Stromal cell of bone marrow (primary cell): Measurements from ENCODE around the gene EID3.
"Not testable (repeated sequence)": the region's sequence is repeated elsewhere in the genome, so short reads cannot be mapped to it uniquely, and the experiment has no call there.

ENCODE experiments used
- DNase-seq: peaks from one replicate; pipeline ENCODE4 v3.0.0-alpha.2; 2012; ENCODE audit warnings: low read depth

The EID3 gene

DNA sequence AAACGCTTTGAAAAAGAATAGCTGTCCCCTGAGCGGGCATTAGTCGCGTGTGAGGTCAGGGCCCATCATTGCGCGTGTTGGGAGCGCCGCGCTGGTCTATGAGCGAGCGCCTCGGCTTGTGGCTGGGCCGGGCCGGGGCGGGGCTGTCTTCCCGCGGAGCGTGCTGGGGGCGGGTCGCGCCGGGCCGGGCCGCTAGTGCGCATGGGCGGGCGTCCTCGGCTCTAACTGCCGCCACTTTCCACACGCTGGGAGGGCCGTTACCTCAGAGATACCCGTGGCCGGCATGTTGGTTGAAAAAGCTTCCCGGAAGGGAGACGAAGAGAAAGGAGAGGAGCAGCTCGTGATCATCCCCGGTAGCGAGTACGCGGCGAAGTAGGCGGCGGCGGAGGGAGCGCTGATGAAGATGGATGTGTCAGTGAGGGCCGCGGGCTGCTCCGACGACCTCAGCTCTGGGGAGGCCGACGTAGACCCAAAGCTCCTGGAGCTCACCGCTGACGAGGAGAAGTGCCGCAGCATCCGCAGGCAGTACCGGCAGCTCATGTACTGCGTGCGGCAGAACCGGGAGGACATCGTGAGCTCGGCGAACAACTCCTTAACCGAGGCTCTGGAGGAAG is at the start of gene EID3:
Gene EID3, plus strand, starts transcription at position 202 of the 614 bp plus-strand sequence. Its CDS starts 196 bp downstream, at position 398.
- DNase-seq, result peak; percentile 72

DNA sequence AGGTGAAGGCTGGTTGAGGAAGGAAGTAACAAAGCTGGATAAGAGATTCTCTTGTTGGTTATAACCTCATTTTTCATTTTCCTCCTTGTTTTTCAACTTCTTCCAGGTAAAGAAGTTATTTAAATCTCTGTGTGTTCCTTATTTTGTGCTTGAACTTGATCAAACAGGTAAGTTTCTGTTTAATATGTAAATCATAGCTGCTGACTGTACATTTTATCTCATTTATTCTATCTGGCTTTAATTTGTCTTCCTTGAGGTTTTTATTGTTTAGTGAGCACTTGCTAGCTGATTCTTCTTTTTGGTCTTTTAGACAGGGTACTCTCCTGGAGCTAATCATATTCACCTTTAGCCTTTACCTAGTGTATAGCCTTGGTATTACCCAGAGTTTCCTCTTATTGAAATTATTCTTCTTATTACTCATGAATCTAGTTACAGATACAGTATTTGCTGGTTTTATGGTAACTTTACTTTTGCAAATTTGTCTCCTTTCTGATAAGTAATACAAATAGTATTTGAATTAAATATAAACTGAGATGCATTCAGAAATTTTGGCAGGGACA is 45.5 kb upstream of the EID3 start:
- no peak for DNase-seq

DNA sequence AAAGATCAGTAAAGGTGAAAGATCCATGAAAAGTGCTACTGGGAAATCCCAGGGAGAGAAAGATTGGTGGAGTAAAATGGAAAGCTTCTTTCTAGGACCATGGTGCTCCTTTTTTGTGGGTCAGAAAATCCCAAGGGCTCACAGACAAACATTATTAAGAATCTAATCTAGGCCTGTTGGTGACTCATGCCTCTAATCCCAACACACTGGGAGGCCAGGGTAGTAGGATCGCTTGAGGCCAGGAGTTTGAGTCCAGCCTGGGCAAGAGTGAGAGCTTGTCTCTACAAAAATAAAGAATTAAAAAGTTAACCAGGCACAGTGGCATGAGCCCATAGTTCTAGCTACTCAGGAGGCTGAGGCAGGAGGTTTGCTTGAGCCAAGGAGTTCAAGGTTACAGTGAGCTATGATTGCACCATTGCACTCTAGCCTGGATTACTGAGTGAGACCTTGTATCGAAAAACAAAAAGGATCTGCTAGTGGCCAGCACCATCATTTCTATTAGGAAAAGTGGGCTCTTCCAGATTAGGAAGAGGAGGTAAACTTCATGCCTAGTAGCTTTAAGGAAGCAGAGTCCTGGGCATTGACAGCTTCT is 45.0 kb upstream of the EID3 start:
- DNase-seq, result peak; percentile 24

DNA sequence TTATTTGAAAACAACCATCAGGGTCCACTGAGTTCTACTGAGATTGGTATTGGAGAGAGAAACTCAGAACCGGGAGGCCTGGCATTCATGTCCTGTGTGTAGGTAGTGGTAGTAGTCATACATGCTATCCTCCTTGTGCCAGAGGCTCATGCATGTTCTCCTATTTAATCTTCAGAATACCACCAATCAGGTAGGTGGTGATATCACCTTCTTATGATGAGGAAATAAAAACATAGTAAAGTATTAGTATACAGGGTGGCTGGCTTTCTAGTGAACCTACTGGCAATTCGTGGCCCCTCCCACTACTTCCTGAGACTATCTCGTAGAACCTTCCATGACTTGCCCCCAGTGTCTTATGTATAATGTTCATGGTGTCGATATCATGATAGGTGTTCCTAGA is 40.5 kb upstream of the EID3 start:
- no peak for DNase-seq

DNA sequence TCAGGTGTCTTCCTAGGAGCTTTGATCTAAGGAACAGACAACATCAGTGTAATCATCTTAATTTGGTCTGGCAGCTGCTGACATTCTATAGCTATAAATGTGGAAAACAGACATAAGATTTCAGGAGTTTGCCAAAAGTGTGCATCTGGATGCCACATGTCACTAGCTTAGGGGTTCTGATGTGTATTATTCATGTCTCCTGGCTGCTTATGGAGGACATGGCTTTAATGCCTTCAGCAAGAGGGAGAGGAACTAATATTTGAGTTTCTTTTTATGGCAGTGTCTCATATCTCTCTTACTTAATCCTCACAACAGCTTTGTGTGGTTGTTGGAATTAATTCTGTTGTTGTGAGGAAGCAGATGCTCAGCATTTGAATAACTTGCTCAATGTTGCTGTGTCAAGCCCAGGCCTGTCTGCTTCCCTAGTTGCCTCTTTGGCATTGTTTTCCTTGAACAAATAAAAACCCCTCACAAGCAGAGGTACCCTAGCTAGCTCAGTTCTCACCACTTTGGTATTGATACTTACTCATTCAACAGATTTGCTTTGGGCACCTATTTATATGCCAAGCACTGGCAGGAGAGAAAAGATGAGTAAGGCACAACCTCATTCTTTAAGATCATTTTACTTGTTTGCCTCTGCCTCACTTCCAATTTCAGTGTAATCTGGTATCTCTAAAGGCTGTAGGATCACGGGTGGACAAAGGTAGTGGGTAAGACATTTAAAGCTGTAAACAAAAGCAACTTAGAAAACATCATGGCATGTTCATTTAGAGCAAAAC is 39.8 kb upstream of the EID3 start:
- DNase-seq, result no peak

DNA sequence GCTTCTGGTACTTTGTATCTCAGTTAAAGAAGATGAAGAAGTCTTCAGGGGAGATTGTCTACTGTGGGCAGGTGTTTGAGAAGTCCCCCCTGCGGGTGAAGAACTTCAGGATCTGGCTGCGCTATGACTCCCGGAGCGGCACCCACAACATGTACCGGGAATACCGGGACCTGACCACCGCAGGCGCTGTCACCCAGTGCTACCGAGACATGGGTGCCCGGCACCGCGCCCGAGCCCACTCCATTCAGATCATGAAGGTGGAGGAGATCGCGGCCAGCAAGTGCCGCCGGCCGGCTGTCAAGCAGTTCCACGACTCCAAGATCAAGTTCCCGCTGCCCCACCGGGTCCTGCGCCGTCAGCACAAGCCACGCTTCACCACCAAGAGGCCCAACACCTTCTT is 38.1 kb upstream of the EID3 start:
- not testable (repeated sequence) for DNase-seq

DNA sequence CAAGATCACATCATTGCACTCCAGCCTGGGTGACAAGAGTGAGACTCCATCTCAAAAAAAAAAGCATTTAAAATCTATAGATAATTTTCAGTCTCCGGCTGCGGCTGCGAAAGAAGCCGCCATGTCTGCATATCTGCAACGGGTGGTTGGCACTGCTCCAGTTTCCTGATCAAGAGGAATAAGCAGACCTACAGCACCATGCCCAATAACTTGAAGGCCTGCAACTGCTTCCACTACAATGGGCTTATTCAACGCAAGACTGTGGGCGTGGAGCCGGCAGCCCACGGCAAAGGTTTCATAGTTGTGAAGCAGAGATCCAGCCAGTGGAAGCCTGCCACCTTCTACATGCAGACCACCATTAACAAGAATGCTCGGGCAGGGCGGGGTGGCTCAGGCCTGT is 30.6 kb upstream of the EID3 start:
- DNase-seq, result no peak

DNA sequence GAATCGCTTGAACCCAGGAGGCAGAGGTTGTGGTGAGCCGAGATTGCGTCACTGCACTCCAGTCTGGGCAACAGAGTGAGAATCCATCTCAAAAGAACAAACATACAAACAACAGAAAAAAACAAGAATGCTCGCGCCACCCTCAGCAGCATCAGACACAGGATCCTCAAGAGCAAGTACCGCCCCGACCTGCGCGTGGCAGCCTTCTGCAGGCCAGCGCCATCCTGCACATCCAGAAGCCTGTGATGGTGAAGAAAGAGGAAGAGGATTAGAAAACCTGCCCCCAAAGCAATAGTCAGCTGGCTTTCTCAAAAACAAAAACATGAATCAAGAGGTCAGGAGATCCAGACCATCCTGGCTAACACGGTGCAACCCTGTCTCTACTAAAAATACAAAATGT is 30.0 kb upstream of the EID3 start:
- DNase-seq, result no peak

DNA sequence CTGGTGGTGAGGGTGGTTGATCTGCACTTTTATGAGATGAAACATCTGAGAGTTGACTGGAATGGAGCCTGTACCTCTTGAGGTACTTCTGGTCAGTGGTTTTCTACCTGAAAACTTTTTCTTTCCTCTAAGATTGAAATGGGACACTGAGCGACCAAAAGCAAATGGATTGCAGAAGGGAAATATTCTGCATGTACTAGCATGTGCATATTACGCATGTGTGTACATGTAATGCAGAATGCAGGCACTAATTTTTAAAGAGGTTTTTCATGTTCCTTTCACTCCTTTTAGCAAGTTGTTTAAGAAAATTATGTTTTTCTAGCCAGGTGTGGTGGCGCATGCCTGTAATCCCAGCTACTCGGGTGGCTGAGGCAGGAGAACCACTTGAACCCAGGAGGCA is 28.7 kb upstream of the EID3 start:
- no peak for DNase-seq

DNA sequence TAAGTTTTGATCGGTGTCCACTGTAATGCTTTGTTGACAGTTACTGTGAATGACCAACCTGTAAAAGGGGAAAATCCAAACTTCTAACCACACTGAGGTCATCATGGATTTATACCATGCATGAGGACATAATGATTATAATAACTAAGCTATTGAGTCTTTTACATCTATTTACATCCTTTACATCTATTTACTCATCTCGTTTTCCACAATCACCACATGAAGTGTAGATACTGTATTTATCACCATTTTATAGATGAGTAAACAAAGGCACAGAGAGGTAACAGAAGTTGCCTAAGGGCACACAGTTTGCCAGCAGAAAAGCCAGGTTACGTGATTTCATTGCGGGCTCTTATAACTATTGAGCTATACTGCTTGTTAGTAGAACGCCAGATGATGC is 27.9 kb upstream of the EID3 start:
- DNase-seq, result no peak

DNA sequence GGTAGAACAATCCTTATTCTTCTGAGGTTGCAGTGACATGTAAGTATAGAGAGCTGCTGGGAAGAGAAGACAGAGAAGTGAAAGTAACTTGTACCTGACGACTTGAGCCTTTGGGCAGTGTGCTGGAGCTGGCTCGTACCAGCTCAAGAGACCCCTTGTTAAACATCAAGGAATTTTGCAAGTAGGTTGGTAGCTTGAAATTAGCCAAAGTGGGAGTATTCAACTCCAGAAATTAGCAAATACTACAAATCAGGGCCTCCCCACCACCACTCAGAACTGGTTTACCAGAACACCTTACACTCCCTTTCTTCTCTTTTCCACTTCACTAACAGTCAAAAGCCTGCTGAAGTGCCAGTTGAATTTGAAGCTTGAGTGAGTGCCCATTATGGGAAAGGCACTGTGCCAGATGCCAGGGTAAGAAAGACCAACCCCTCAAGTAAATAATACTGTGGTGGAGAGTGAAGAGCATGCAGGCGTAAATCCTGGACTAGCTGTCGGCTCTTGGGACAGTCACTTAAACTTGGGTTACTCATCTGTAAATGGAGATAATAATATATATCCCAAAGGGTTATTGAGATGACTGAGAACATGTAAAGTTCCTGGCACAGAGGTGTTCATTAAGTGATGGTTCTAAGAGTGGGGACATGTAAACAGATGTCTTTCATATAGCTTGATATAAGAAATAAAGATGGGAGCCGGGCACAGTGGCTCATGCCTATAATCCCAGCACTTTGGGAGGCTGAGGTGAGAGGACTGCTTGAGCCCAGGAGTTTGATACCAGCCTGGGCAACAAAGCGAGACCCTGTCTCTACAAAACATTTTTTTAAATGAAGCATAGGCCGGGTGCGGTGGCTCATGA is 27.0 kb upstream of the EID3 start:
- no peak for DNase-seq

DNA sequence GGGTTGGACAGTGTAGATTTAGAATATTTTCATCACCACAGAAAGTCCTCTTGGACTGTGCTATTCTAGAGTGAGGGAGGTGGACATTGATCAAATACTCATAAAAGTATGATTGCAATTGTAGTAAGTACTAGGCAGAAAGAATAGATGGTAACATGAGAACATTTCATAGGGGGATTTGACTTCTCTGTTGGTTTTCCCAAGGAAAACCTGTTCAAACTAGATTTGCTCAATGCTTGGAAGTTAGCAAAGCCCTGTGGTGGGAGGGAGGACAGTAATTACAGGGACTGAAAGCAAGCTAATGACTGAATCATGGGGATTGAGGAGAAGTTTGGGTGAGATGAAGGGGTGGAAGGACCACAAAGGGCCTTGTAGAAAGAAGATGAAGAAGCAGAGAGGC is 24.4 kb upstream of the EID3 start:
- no peak for DNase-seq

DNA sequence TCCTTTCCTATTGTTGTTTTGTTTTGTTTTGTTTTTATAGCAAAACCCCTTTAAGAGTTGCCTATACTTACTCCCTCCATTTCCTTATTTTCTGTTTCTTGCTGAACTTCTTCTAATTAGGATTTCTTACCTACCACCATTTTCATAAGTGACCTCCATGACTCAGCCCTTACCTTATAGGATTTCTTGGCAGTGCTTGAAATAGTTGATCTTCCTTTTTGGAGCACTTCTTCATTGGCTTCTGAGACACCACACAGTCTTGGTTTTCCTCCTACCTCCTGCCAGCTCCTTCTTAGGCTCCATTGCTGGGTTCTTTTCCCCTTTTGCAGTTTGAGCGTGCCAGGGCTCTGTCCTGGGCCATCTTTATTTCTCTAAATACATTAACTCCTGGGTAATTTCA is 23.4 kb upstream of the EID3 start:
- no peak for DNase-seq

DNA sequence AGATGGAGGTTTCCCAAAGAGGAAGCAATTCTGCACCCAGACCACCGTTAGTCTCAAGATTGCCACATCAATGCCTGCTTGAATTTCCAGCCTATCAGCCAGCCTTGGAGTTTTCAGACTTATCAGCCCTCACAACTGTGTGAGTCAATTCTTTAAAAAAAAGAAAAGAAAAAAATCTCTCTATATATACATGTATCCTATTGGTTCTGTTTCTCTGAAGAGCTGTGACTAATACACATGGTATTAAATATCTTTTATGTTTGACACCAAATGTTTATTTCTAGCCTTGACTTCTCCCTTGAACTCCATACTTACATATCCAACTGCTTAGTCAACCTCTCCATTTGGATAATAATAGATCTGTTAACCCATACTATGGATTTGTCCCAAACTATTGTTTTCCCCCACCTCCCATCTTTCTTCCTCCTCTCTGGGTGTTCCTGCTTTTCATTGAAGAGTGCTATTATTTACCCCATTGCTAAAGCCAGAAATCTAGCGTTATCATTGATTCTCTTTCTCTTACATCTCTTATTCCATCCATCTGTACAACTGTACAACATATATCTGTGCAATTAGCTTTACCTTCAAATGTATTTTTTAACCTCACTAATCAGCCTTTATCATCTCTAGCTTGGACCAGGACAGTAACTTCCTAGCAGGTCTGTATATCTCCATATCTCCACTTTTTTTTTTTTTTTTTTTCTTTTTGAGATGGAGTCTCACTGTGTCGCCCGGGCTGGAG is 22.7 kb upstream of the EID3 start:
- DNase-seq, result peak; percentile 83

DNA sequence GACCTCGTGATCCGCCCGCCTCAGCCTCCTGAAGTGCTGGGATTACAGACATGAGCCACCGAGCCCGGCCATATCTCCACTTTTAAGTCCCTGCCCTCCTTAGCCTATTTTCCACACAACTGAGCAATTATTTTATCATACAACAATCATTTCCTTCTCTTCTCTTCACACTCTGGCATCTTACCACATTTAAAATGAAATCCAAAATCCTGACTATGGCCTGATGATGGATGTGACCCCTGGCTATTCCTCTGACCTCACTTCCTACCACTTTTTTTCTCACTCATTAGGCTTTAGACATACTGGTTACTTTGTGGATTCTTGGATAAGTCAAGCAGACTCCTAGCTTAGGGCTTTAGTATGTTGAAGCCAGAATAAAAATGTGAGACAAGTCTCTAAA is 21.9 kb upstream of the EID3 start:
- DNase-seq, result no peak

DNA sequence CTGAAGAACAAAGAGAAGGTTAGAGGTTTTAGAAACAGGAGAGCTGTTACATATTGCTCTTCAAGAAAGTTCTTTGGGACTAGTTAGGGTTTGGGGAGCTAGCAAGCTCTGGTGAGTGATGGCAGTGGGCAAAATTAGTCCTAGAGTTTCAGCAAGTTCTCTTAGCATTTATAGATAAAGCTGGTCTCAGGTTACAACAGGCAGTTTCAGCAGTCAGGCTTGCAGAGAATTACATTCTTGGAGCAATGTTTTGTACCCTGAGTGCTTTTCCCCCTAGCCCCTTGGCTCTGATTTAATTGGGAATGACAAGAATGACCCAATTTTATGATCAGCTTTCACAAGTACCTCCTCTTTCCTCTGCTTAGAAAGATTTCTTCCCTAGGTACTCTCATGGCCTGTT is 21.4 kb upstream of the EID3 start:
- no peak for DNase-seq

DNA sequence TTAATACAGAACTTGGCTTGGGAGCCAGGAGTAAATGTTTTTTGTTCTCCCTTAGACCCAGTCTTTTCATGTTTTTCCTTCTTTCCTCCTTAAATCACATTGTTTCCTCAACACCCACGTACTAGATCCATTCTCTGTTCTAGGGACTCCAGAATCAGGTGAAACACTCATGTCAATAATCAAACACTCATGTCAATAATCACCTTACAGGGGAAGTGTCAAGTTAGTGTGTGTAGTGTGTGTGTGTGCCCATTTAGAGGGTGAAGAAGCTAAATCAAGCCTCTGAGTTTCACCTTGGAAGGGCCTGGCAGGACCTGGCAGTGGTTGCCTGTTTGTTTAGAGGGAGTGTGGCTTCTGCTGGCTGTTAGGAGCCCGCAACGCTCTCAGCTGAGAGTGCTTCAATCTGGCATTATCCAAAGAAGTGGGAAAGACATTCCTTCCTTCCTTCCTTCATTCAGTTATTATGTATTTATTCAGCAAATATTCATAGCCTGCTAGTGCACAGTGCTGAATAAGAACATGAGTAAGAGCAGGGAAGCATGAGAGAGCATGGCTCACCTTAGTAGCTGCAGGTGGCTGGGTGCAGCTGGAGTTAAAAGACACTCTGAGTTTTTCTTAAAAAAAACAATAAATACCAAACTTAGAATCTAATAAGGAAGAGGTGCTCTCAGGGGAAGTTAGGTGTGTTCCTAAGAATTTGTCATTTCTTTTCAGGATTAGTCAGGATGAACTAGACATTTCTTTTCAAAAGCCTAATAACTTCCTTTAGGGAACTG is 17.6 kb upstream of the EID3 start:
- no peak for DNase-seq

DNA sequence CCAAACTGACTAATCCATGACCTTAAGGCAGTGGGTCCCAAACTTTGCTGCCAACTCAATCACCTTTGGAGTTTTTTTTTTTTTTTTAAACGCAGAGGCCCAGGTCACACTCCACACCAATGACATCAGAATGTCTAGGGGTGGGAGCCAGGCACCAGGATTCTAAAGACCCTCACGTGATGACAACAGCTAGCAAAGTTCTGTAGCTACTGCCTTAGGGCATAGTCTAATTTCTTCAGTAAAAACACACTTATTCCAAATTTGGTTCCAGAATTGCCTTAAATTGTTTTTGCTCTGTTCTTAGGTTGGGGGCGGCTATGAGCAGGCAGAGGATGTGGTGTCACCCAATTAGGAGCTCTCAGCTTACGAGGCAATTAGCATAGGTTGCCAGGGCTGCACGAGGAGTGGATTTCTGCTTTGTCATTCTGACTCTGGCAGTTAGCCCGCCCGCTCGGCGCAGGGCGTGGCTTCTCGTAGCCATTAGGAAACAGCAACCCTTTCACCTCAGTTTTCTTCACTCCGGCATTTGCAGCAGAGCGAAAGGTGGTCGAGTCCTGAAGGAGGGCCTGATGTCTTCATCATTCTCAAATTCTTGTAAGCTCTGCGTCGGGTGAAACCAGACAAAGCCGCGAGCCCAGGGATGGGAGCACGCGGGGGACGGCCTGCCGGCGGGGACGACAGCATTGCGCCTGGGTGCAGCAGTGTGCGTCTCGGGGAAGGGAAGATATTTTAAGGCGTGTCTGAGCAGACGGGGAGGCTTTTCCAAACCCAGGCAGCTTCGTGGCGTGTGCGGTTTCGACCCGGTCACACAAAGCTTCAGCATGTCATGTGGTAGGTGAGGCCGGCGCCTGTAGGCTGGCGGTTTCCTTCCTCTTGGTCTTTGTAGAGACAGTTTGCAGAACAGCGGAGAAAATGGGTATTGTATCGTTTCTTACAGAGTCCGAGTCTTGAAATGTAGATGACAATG is 16.7 kb upstream of the EID3 start:
- DNase-seq, result peak; percentile 94

DNA sequence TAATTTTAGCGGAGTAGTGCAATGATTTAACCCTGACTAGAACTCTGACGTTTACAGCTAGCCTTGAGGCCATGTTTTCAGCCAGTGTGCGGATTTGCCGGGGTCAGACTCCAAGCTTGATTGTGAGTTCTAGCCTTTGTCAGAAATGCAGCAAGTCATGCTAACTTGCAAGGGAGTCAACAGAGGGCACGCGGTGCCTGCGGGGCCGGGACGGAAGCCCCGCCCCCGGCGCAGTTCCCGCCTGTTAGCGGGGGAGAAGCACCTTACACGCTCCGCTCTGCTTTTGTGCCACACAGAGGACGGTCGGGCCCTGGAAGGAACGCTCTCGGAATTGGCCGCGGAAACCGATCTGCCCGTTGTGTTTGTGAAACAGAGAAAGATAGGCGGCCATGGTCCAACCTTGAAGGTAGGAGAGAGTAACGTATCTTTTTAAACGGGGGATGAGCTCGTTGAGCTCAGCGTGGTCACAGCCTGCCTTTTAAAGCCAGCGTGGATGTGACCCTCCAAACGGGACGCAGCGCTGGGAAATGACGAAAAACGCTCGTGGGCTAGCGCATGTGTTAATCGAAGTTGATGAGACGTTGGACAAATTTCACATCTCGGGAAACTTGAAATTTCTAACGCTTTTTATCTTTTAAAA is 14.8 kb upstream of the EID3 start:
- DNase-seq, result peak; percentile 63
